ENCODE data around the gene PCDH17. TPM values are rescaled to one million over a fixed set of nuclear protein-coding genes. Genes with fewer than 3 reads are reported as not detected.

The PCDH17 gene
- total and polyA plus RNA-seq, 2 donors (not counting 1 experiment from before 2014, with no cell fraction given) = not detected

- DNase-seq (no peak), ATAC-seq (ENCODE audit: low read depth) (no peak)
- Mint-ChIP-seq H3K9me3 (ENCODE audit: insufficient read depth) (no peaks in the 10 kb centered on the region), H3K27ac (no peak overlapping the region), H3K4me1 (no peaks in the 10 kb centered on the region), H3K27me3 (no peaks in the 10 kb centered on the region), H3K4me3 (no peak overlapping the region)
- no peaks in the 10 kb centered on the region for H3K9me3 ChIP-seq (ENCODE audit: control extremely low read depth in 1 of 3, control insufficient read depth in 2 of 3, insufficient read depth in 1 of 3, low read length in 2 of 3)
- intact Hi-C loops (cut with micrococcal nuclease) = no loop called here
- no peaks in the 10 kb centered on the region for H3K27me3 ChIP-seq (replicated peaks in 1 of 4; ENCODE audit: control extremely low read depth in 1 of 4, control insufficient read depth in 3 of 4, insufficient read depth in 4 of 4, low read length in 3 of 4)
- TF ChIP-seq EZH2 (IDR thresholded peaks at IDR 0.05; ENCODE audit: borderline replicate concordance, insufficient read depth, low read depth, low read length, poor library complexity, severe bottlenecking) (no peak), CTCF (IDR thresholded peaks at IDR 0.05) (no peak)
- no peak overlapping the region for H3K4me3 ChIP-seq (ENCODE audit: control extremely low read depth in 1 of 5, extremely low read depth in 1 of 5, insufficient read depth in 1 of 5, low read depth in 2 of 5, low read length in 4 of 5)
- no peaks in the 10 kb centered on the region for H4K20me1 ChIP-seq (ENCODE audit: control insufficient read depth, insufficient read depth, low read length, poor library complexity, severe bottlenecking)
- no peak overlapping the region for H2AFZ ChIP-seq (ENCODE audit: insufficient read depth, low read depth, low read length, poor library complexity, severe bottlenecking)
- H3K4me1 ChIP-seq (ENCODE audit: control insufficient read depth in 2 of 2, insufficient read depth in 2 of 2, low read length in 2 of 2) = no peaks in the 10 kb centered on the region
- no peaks in the 10 kb centered on the region for H3K79me2 ChIP-seq (ENCODE audit: control insufficient read depth, insufficient read depth, low read length)
- WGBS (ENCODE audit: insufficient coverage) = 60% methylated on average over 2 of the region's 2 CpGs
- POLR2A ChIA-PET = no interaction called here
- CTCF ChIA-PET = no interaction called here
- H3K9ac ChIP-seq (ENCODE audit: low read length) = no peak overlapping the region
- H3K27ac ChIP-seq (ENCODE audit: low read length in 2 of 2) = no peak overlapping the region
- no peaks in the 10 kb centered on the region for H3K36me3 ChIP-seq (replicated peaks in 1 of 2; ENCODE audit: control extremely low read depth in 1 of 2, control insufficient read depth in 1 of 2, extremely low read depth in 1 of 2, insufficient read depth in 2 of 2, low read length in 1 of 2)
- no peak overlapping the region for H3K4me2 ChIP-seq (replicated peaks; ENCODE audit: low read depth, low read length, poor library complexity, severe bottlenecking)
Measured at GRCh38 chr13:57740719-57741118, 109.2 kb downstream of the PCDH17 start.

- Histone ChIP-seq H2AFZ (ENCODE audit: insufficient read depth, low read depth, low read length, poor library complexity, severe bottlenecking) (no peak overlapping the region), H3K9me3 (ENCODE audit: control extremely low read depth in 1 of 3, control insufficient read depth in 2 of 3, insufficient read depth in 1 of 3, low read length in 2 of 3) (no peaks in the 10 kb centered on the region), H3K36me3 (replicated peaks in 1 of 2; ENCODE audit: control extremely low read depth in 1 of 2, control insufficient read depth in 1 of 2, extremely low read depth in 1 of 2, insufficient read depth in 2 of 2, low read length in 1 of 2) (no peaks in the 10 kb centered on the region), H3K79me2 (ENCODE audit: control insufficient read depth, insufficient read depth, low read length) (no peaks in the 10 kb centered on the region), H4K20me1 (ENCODE audit: control insufficient read depth, insufficient read depth, low read length, poor library complexity, severe bottlenecking) (no peaks in the 10 kb centered on the region), H3K4me2 (replicated peaks; ENCODE audit: low read depth, low read length, poor library complexity, severe bottlenecking) (no peak overlapping the region), H3K4me3 (ENCODE audit: control extremely low read depth in 1 of 5, extremely low read depth in 1 of 5, insufficient read depth in 1 of 5, low read depth in 2 of 5, low read length in 4 of 5) (no peak overlapping the region), H3K27ac (ENCODE audit: low read length in 2 of 2) (no peak overlapping the region), H3K4me1 (ENCODE audit: control insufficient read depth in 2 of 2, insufficient read depth in 2 of 2, low read length in 2 of 2) (no peaks in the 10 kb centered on the region), H3K27me3 (replicated peaks in 1 of 4; ENCODE audit: control extremely low read depth in 1 of 4, control insufficient read depth in 3 of 4, insufficient read depth in 4 of 4, low read length in 3 of 4) (no peaks in the 10 kb centered on the region), H3K9ac (ENCODE audit: low read length) (no peak overlapping the region)
- intact Hi-C loops (cut with micrococcal nuclease) = no loop called here
- POLR2A ChIA-PET = no interaction called here
- Mint-ChIP-seq H3K27me3 (no peaks in the 10 kb centered on the region), H3K9me3 (ENCODE audit: insufficient read depth) (no peaks in the 10 kb centered on the region), H3K4me3 (no peak overlapping the region), H3K4me1 (no peaks in the 10 kb centered on the region), H3K27ac (no peak overlapping the region)
- TF ChIP-seq CTCF (IDR thresholded peaks at IDR 0.05) = no peak
- TF ChIP-seq EZH2 (IDR thresholded peaks at IDR 0.05; ENCODE audit: borderline replicate concordance, insufficient read depth, low read depth, low read length, poor library complexity, severe bottlenecking) = no peak
- DNase-seq (no peak), ATAC-seq (ENCODE audit: low read depth) (no peak)
- 100% methylated on average over 2 of the region's 3 CpGs for WGBS (ENCODE audit: insufficient coverage)
- CTCF ChIA-PET = no interaction called here
Measured at GRCh38 chr13:57748096-57748495, 116.6 kb downstream of the PCDH17 start.

Data from B cell (primary cell).